GM19240 (cell line): ENCODE data around the gene CHD2.

Experiments
- DNase-seq: peaks from one replicate; pipeline ENCODE4 v3.0.0; 2011; ENCODE audit warnings: low spot score; ENCODE audit not compliant: insufficient read length

CHD2 gene

GRCh38 chr15:92958105-92958504, 58.0 kb downstream of the CHD2 start:
- no peak for DNase-seq

DNA sequence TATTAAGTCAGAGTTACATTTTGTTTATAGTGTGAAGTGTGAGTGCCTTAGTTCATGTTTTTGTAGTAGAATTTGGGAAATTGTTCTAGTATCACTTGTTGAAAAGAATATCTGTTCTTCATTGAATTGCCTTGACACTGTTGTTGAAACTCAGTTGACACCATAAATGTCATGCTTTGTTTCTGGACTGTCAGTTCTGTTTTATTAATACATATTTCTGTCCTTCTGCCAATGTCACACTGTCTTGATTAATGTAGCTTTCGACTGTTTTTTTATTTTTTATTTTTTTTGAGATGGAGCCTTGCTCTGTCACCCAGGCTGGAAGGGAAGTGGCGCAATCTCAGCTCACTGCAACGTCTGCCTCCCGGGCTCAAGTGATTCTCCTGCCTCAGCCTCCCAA, 59.1 kb downstream of the CHD2 start:
- DNase-seq: no peak

DNA sequence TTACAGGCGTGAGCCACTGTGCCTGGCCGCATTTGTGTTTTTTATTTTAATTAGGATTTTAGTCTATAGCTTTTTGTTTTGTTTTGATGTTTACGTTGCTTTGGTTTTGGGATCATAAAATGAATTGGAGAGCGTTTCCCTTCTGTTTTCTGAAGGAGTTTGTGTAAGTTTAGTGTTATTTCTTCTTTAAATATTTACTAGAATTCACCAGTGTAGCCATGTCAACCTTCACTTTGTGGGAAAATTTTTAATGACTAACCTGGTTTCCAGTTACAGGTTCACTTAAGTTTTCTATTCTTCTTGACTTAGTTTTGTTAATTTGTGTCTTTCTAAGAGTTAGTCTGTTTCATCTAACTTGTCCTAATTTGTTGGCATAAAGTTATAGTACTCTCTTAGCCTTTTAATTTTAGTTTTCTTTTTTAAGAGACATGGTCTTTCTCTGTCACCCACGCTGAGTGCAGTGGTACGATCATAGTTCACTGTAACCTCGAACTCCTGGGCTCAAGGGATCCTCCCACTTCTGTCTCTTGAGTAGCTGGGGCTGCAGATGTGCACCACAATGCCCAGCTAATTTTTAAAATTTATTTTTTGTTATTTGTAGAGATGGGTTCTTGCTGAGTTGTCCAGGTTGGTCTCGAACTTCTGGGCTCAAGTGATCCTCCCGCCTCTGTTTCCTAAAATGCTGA, 61.0 kb downstream of the CHD2 start:
- no peak for DNase-seq

DNA sequence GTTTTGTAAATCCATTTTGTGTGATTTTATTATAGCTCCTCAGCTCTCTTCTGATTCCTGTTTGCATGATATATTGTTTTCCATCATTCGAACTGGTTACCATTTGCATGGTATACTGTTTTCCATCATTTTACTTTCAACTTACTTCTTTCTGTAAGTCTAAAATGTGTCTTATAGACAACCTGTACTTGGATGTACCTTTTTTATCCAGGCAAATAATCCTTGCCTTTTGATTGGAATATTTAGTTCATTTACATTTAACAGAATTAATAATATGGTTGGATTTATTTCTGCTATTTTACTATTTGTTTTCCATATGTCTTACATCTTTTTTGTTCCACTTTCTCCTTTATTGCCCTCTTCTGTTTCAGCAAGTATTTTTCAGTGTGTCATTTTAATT, 62.8 kb downstream of the CHD2 start:
- DNase-seq: no peak

GRCh38 chr15:92963794-92964193, 63.7 kb downstream of the CHD2 start:
- DNase-seq: no peak

- DNase-seq: no peak
Measured at GRCh38 chr15:92968926-92969651, 69.0 kb downstream of the CHD2 start.

DNA sequence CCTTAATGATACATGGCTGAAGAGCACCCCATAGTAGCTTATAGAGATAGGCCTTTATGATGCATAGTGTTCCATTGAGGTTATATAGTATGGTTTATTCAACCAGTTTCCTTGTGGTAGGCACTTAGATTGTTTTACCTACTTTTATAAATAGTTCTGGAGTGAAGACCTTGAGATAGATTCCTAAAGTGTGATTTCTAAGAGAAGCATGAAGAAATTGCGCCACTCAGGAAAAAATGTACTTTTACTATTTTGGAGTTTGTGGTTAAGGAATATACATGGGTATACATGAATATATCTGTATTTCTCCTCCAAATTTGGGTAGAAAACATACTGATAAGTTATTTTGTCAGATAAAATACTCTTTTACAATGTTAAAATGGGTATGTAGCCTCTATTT, 70.5 kb downstream of the CHD2 start:
- no peak for DNase-seq

- DNase-seq: no peak
Measured at GRCh38 chr15:92971081-92971480, 71.0 kb downstream of the CHD2 start.

GRCh38 chr15:92971713-92972112, 71.6 kb downstream of the CHD2 start:
- no peak for DNase-seq

- DNase-seq: no peak
Measured at GRCh38 chr15:92974183-92974915, 74.2 kb downstream of the CHD2 start.

GRCh38 chr15:92979011-92979701, 79.0 kb downstream of the CHD2 start:
- no peak for DNase-seq

DNA sequence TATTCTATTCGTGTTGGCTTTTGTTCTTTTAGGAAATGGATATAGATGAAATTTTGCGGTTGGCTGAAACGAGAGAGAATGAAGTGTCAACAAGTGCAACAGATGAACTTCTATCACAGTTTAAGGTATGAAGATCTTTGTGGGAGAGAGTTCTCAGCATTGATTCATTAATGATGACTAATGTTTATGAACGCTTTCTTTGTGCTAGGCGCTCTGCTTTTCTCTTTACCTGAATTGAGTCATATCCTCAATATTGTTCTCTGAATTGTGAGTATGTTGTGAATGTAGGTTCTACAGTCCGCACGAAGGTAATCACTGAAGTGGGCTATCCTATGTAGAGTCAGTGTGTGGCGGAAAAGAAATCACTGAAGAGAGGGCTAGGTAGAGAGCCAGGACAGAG, 81.2 kb downstream of the CHD2 start:
- no peak for DNase-seq

- DNase-seq: no peak
Measured at GRCh38 chr15:92984161-92984560, 84.0 kb downstream of the CHD2 start.

- no peak for DNase-seq
Measured at GRCh38 chr15:92989470-92989869, 89.3 kb downstream of the CHD2 start.

DNA sequence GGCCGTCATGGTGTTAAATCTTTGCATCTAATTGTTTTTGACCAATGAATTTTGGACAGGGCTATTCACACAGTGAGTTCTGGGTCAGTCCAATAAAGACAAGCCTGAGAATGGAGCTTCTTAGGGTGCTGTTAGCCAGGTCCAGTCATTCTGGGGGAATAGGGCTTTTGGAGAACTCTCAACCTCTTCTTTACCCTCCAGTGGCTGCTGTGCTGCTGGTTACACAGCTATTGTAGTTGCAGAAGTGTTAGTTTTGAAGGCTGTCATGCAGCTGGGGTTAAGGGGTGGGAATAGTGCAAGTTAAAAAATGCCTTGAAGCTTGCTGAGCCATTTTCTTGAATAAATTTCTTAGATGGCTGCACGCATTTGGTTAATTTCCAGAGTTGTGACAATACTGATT, 89.9 kb downstream of the CHD2 start:
- no peak for DNase-seq

DNA sequence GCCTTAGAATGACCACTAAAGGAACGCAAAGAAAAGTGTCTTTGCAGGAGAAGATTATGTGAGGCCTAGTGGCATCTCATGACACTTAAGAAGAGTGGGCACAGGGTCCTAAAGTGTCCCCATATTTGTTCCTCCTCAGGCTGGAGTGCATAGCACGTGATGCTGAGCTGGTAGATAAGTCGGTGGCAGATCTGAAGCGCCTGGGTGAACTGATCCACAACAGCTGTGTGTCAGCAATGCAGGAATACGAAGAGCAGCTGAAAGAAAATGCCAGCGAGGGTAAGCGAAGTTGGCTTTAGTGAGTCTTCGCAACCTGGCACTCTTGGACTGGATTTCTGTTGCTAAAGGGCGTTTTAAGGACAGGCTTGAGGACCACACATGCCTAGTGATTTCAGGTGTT, 92.6 kb downstream of the CHD2 start:
- DNase-seq: no peak

GRCh38 chr15:92997821-92998220, 97.7 kb downstream of the CHD2 start:
- DNase-seq: no peak

DNA sequence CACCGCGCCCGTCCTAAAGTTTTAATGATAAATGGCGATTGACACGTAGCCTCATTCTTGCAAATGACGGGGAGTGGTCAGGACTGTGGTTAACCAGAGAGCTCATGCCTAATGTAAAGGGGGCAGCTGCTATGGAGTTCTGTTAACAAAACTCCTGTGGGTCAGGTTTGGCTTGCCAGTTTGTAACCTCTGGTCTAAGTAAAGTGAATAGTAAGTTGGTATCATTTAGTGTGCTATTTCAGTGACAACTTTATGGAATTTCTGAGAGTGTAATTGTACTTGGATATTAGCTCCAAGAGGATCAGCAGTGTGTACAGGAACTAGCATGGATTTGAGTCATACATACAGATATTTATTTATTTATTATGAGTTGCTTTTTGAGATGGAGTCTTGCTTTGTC, 101.0 kb downstream of the CHD2 start:
- no peak for DNase-seq

DNA sequence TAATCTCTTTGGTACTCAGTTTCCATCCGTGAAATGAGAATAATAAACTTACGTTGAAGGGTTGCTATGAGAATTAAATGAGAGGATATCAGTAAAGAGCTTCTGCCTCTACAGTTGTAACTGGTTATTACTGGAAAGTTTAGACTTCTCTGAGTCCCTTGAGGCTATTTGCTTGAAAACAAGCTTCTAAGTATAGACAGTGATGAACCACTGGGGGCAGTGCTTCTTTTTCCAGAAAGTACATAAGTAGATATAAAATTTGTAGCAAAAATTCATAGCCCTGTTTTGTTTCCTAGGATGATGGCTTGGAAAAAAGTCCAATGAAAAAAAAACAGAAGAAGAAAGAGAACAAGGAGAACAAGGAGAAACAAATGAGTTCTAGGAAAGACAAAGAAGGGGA, 101.8 kb downstream of the CHD2 start:
- no peak for DNase-seq

DNA sequence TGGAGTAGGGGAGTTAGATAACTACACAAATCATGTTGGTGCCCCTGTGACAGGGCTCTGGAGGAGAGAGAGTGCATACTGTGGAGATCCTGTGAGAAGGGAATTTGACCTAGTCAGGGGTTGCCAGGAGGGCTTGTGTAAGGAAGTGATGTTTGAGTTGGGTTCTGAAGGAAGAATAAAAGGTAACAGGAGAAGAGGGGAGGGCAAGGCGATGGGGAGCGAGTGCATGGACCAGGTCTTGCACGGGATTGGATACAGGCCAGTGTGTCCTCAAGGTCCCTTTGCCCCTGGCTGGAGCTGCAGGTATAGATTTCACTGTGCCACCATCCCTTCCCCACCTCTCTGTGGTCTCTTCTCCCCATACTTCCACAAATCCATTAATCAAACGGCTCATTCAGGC, 105.0 kb downstream of the CHD2 start:
- DNase-seq: no peak

DNA sequence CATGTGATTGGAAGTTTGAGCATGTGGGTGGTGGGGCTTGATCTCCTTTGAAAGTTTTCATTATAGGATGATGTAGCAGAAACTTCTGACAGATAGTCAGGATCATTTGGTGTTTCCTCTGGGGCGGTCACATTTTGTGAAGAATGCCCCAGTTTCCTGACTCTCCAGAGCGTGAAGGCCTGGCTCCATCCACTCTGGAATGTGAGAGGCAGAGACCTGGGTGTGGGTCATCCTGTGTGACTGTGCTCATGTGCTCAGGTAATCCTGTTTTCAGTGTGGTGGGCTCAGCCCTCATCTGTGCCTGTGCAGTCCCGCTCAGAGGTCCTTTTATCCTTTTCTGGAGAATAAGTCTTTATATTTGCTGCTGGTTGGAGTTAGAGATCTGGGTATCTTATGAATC, 107.9 kb downstream of the CHD2 start:
- no peak for DNase-seq

GRCh38 chr15:93012786-93013185, 112.7 kb downstream of the CHD2 start:
- no peak for DNase-seq
